Kidney (tissue), 14 donors: ENCODE data around the gene MAP2K7. TPM values are rescaled to one million over a fixed set of nuclear protein-coding genes. Genes with fewer than 3 reads are reported as not detected.

Experiments used
- DNase-seq, 5 donors: peaks; one replicate each; pipeline ENCODE4 v3.0.0-alpha.2; 2013 to 2020
- FAIRE-seq: peaks from 2 replicates; lab custom pipeline; 2012; peaks lifted over from hg19 to GRCh38; lab: Jason Lieb, UNC
- H3K27ac ChIP-seq, 2 donors: one replicate each; pipeline ENCODE4 v1.7.0; 2013; ENCODE audit warnings: low read depth in 2 of 2, low read length in 2 of 2, inconsistent platforms in 1 of 2
- H3K27me3 ChIP-seq: one replicate; pipeline ENCODE4 v1.7.1; 2013; ENCODE audit warnings: low read length, inconsistent platforms; ENCODE audit not compliant: control insufficient read depth, insufficient read depth
- H3K36me3 ChIP-seq, 3 donors: one replicate each; pipeline versions ENCODE4 v1.7.0 to v1.7.1; 2013; ENCODE audit warnings: low read length in 3 of 3, control low read depth in 1 of 3, inconsistent platforms in 1 of 3; ENCODE audit not compliant: insufficient read depth in 3 of 3, control insufficient read depth in 2 of 3
- H3K4me1 ChIP-seq, 3 donors: one replicate each; pipeline versions ENCODE4 v1.7.0 to v1.7.1; 2013; ENCODE audit warnings: low read length in 3 of 3, inconsistent platforms in 1 of 3, low read depth in 1 of 3; ENCODE audit not compliant: control insufficient read depth in 2 of 3, insufficient read depth in 2 of 3
- H3K4me3 ChIP-seq, 3 donors: one replicate each; pipeline versions ENCODE4 v1.7.0 to v1.8.1; 2013; ENCODE audit warnings: low read length in 3 of 3, control low read depth in 1 of 3, inconsistent platforms in 1 of 3
- H3K9ac ChIP-seq, 3 donors: one replicate each; pipeline versions ENCODE4 v1.7.0 to v1.7.1; 2013; ENCODE audit warnings: low read length in 3 of 3, control low read depth in 1 of 3, inconsistent platforms in 1 of 3
- H3K9me3 ChIP-seq, 3 donors: one replicate each; pipeline versions ENCODE4 v1.7.0 to v1.7.1; 2013; ENCODE audit warnings: low read length in 3 of 3, control low read depth in 1 of 3, inconsistent platforms in 1 of 3; ENCODE audit not compliant: control insufficient read depth in 2 of 3, insufficient read depth in 1 of 3
- intact Hi-C: fragments of 100-400 bp; cut with DNase I; formaldehyde crosslinking; loops from one replicate; pipeline ENCODE4 v1.11.1; 2022
- polyA plus RNA-seq: library from polyadenylated mRNA; stranded (reverse); fragments of 350-450 nt; fragmentation: Illumina TruSeq; extraction: RNeasy Lipid Tissue Mini Kit (QIAGEN cat#74804); gene quantifications from one replicate; pipeline ENCODE4 v1.2.3, GENCODE V29; 2014; ENCODE audit warnings: low read depth, low replicate concordance; ENCODE audit not compliant: insufficient read depth
- total RNA-seq: library from RNA; stranded (reverse); fragmentation: NEBNext Ultra II Directional; extraction: Animal tissue kit (Norgen Biotek cat#: 25700); gene quantifications from one replicate; pipeline ENCODE4 v1.2.1, GENCODE V29; 2021
- TF ChIP-seq, protein P1 (sequence below): IDR thresholded peaks from 3 replicates; pipeline ENCODE4 v1.5.1; 2012; ENCODE audit warnings: mild to moderate bottlenecking, moderate library complexity, borderline replicate concordance; ENCODE audit not compliant: insufficient read depth; ENCODE audit errors: extremely low read depth
- donor health status: control.
- donor health status: control.
- donor health status: control.
- donor health status: control.
- donor health status: control.
- donor health status: DM: yes; HTN: yes; CAD: no.
- donor health status: Normal renal cell carcinoma (clear cell type).

The MAP2K7 gene
- total and polyA plus RNA-seq, 2 donors from 2014 or later: 16.7 to 37.0 TPM

DNA sequence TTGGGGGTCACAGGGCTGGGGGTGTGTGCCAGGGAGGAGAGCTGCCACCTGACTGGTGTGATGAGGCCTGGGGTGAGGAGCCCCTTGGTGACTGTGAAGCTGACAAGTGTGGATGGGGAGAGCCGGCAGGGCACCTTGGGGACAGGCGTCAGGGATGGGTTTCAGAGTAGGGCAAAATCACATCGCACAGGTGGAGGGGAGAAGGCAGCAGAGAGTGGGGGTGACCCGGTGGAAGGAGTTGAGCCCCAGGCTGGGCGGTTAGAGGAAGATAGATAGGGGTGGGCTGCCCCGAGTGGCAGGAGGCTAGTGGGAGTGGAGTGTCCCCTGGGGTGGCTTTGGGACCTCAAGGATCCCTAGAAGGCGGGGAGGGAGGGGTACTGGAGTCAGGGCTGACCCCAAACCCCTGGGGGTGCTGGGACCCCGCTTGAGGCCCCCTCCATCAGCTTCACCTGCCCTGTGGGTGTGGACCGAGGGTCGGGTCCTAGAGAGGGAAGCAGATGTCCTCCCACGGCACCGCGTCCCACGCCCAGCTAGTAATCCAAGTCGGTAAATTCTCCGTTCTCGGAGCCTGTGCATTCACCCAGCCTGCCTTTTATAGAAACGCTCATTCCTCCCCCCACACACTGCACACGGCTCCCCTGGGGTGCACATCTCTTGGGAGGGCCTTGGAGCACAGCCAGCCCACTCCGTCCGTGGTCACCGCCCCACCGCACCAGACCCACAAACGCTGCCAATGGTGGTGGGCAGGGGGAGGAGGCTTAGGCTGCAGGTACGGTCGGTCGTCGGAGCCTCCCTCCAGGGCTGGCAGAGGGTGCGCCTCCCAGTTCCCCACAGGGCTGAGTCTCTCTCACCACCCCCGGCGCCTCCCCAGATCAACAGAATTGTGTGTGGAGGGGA is 19.9 kb downstream of the MAP2K7 start:
- no peak overlapping the region for H3K9ac ChIP-seq
- FAIRE-seq (no peak), DNase-seq (peak in 2 of 5 donors; percentile 72 to 77)
- peaks cover 3% of the 10 kb centered on the region for H3K27me3 ChIP-seq
- no peaks in the 10 kb centered on the region for H3K9me3 ChIP-seq
- no peak overlapping the region for H3K4me3 ChIP-seq
- peaks cover 0 to 31% (median 11%) of the 10 kb centered on the region in 3 donors for H3K4me1 ChIP-seq
- H3K27ac ChIP-seq: no peak overlapping the region
- intact Hi-C loops: no loop called here
- peaks cover 0 to 11% (median 0%) of the 10 kb centered on the region in 3 donors for H3K36me3 ChIP-seq
- TF ChIP-seq, protein P1, sequence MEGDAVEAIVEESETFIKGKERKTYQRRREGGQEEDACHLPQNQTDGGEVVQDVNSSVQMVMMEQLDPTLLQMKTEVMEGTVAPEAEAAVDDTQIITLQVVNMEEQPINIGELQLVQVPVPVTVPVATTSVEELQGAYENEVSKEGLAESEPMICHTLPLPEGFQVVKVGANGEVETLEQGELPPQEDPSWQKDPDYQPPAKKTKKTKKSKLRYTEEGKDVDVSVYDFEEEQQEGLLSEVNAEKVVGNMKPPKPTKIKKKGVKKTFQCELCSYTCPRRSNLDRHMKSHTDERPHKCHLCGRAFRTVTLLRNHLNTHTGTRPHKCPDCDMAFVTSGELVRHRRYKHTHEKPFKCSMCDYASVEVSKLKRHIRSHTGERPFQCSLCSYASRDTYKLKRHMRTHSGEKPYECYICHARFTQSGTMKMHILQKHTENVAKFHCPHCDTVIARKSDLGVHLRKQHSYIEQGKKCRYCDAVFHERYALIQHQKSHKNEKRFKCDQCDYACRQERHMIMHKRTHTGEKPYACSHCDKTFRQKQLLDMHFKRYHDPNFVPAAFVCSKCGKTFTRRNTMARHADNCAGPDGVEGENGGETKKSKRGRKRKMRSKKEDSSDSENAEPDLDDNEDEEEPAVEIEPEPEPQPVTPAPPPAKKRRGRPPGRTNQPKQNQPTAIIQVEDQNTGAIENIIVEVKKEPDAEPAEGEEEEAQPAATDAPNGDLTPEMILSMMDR: no peak

DNA sequence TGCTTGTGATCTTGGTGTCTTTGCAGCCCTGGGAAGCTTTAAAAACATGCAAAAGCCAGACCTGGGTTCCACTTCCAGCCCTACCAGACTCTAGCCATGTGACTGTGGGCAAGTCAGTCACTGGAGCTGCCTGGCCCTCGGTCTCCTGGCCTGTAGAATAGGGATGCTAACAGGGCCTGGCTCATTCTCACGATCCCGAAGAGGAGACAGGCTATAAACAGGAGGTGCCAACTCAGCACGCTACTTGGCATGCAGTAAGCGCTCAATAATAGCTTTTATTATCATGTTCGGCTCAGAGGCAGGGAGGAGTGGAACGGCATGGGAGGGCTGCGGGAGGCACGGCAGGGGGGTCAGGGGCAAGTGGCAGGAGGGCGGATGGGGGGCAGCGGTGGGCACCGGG is 20.6 kb downstream of the MAP2K7 start:
- H3K27me3 ChIP-seq: no peaks in the 10 kb centered on the region
- intact Hi-C loops: no loop called here
- no peak for FAIRE-seq

DNA sequence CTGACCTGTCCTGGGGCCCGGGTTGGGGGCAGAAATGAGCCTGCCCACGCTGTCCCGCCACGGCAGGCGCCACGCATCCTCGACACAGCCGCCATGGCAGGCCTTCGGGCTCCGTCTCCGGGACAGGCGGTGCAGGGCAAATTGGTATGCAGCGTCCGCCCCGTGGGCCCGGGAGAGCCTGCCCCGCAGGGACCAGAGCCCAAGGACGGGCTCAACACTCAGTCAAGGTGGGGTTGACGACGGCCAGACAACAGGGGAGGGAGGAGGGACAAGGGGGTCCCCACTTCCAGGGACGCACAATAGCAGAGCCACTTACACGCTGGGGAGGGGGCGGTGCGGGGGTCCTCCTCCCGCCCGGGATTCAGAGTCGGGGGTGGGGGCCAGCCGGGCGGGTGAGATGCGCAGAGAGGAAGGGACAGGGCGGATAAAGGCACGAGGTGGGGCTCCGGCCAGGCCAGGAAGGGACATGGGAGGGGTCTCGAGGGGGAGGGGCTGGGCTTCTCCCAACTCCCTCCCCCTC is 21.0 kb downstream of the MAP2K7 start:
- no peak for FAIRE-seq
- Histone ChIP-seq H3K9me3 (no peaks in the 10 kb centered on the region), H3K9ac (no peak overlapping the region), H3K4me1 (peaks cover 0 to 33% (median 11%) of the 10 kb centered on the region in 3 donors), H3K27ac (no peak overlapping the region), H3K27me3 (no peaks in the 10 kb centered on the region), H3K36me3 (peaks cover 0 to 11% (median 0%) of the 10 kb centered on the region in 3 donors), H3K4me3 (no peak overlapping the region)
- DNase-seq: peak in 1 of 5 donors; percentile 81
- TF ChIP-seq, protein P1: no peak
- intact Hi-C loops: no loop called here

More for the DNA sequence above, 20.6 kb downstream of the MAP2K7 start:
- no peak overlapping the region for H3K9ac ChIP-seq
- TF ChIP-seq, protein P1: no peak
- no peak overlapping the region for H3K4me3 ChIP-seq
- peaks cover 0 to 35% (median 11%) of the 10 kb centered on the region in 3 donors for H3K4me1 ChIP-seq
- no peaks in the 10 kb centered on the region for H3K9me3 ChIP-seq
- peaks cover 0 to 11% (median 0%) of the 10 kb centered on the region in 3 donors for H3K36me3 ChIP-seq
- no peak overlapping the region for H3K27ac ChIP-seq
- DNase-seq: no peak
